SK-N-SH (cell line): ENCODE results near the gene OR6T1. TPM values are rescaled to one million over a fixed set of nuclear protein-coding genes. Genes with fewer than 3 reads are reported as not detected.

Experiments
- CTCF ChIA-PET: fragments of 300-600, 350-600 bp; formaldehyde crosslinking; extraction: SDS; loops from one replicate; lab custom pipeline; 2021; lab: Yijun Ruan, JAX
- POLR2A ChIA-PET: fragments of 350-600 bp; sonication (Branson Sonifier 250); formaldehyde crosslinking; extraction: SDS; loops from one replicate; lab custom pipeline; 2020; ENCODE audit warnings: antibody characterized with exemption, inconsistent platforms; lab: Yijun Ruan, JAX
- DNase-seq: peaks from one replicate; pipeline ENCODE4 v3.0.0; 2012
- H2AFZ ChIP-seq: fragments of 200-600 bp; sonication (generic); 2 replicates; pipeline ENCODE4 v1.8.1; 2016; ENCODE audit warnings: antibody characterized with exemption, mild to moderate bottlenecking, low read depth
- H3F3A ChIP-seq: fragments of 200-600 bp; sonication (generic); replicated peaks from 2 replicates; pipeline ENCODE3; 2016; ENCODE audit warnings: antibody characterized with exemption, mild to moderate bottlenecking; ENCODE audit not compliant: insufficient read depth
- H3K27ac ChIP-seq, 2 experiments: fragments of 200-500 bp in 1 of 2; fragments of 200-600 bp in 1 of 2; sonication (Bioruptor generic) in 1 of 2; sonication (generic), shearing (Covaris generic) in 1 of 2; 2 replicates each; pipeline versions ENCODE4 v1.5.1 to v1.6.1; 2014 to 2016; ENCODE audit warnings: low read depth in 2 of 2, inconsistent platforms in 1 of 2, low read length in 1 of 2, mild to moderate bottlenecking in 1 of 2, mixed read lengths in 1 of 2
- H3K27me3 ChIP-seq: fragments of 200-600 bp; sonication (generic), shearing (Covaris generic); 2 replicates; pipeline ENCODE4 v1.6.1; 2016; ENCODE audit warnings: mixed run types; ENCODE audit not compliant: insufficient read depth
- H3K36me3 ChIP-seq, 2 experiments: fragments of 200-500 bp in 1 of 2; fragments of 200-600 bp in 1 of 2; sonication (Bioruptor generic) in 1 of 2; sonication (generic) in 1 of 2; replicated peaks in 1 of 2; 2 replicates each; pipeline versions ENCODE3 to v1.5.1; 2014 to 2016; ENCODE audit warnings: low read length in 1 of 2, mild to moderate bottlenecking in 1 of 2; ENCODE audit not compliant: insufficient read depth in 2 of 2, control insufficient read depth in 1 of 2
- H3K4me1 ChIP-seq, 2 experiments: fragments of 200-500 bp in 1 of 2; fragments of 200-600 bp in 1 of 2; sonication (Bioruptor generic) in 1 of 2; sonication (generic), shearing (Covaris generic) in 1 of 2; 2 replicates each; pipeline versions ENCODE4 v1.5.1 to v1.6.1; 2014 to 2016; ENCODE audit warnings: low read depth in 1 of 2, low read length in 1 of 2, mixed run types in 1 of 2; ENCODE audit not compliant: insufficient read depth in 2 of 2, control insufficient read depth in 1 of 2
- H3K4me2 ChIP-seq: fragments of 200-600 bp; sonication (generic), shearing (Covaris generic); 2 replicates; pipeline ENCODE4 v1.6.1; 2017; ENCODE audit warnings: mixed run types
- H3K4me3 ChIP-seq, 2 experiments: fragments of 200-500 bp in 1 of 2; fragments of 200-600 bp in 1 of 2; sonication (Bioruptor generic) in 1 of 2; sonication (generic), shearing (Covaris generic) in 1 of 2; 2 replicates each; pipeline versions ENCODE4 v1.5.1 to v1.8.1; 2014 to 2016; ENCODE audit warnings: low read depth in 2 of 2, inconsistent platforms in 1 of 2, low read length in 1 of 2, mild to moderate bottlenecking in 1 of 2, mixed read lengths in 1 of 2, moderate library complexity in 1 of 2
- H3K79me2 ChIP-seq: fragments of 200-600 bp; sonication (generic); 2 replicates; pipeline ENCODE4 v1.8.1; 2017; ENCODE audit warnings: mild to moderate bottlenecking; ENCODE audit not compliant: insufficient read depth
- H3K9ac ChIP-seq: fragments of 200-600 bp; sonication (generic); 2 replicates; pipeline ENCODE4 v1.6.1; 2017; ENCODE audit warnings: mixed run types
- H3K9me2 ChIP-seq: fragments of 200-600 bp; sonication (generic); 2 replicates; pipeline ENCODE4 v1.6.1; 2017; ENCODE audit warnings: mixed run types
- H3K9me3 ChIP-seq: fragments of 200-600 bp; sonication (generic); 2 replicates; pipeline ENCODE4 v1.6.1; 2017; ENCODE audit warnings: mixed run types, mild to moderate bottlenecking, moderate library complexity
- H4K20me1 ChIP-seq: fragments of 200-600 bp; sonication (generic); 2 replicates; pipeline ENCODE4 v1.6.1; 2017; ENCODE audit warnings: mild to moderate bottlenecking, mixed run types; ENCODE audit not compliant: insufficient read depth
- ELF1 ChIP-seq: IDR thresholded peaks from 2 replicates; pipeline ENCODE4 v1.4.0; 2012
- FOXJ3 ChIP-seq: sonication (generic); formaldehyde crosslinking; IDR thresholded peaks from 2 replicates; pipeline ENCODE4 v1.5.1; 2020; ENCODE audit warnings: mild to moderate bottlenecking, missing genetic modification reagents
- MXI1 ChIP-seq: IDR thresholded peaks from 2 replicates; pipeline ENCODE4 v1.6.1; 2012; ENCODE audit warnings: mild to moderate bottlenecking, low read depth, low read length, improper control_type of control experiment
- NFIC ChIP-seq: IDR thresholded peaks from 2 replicates; pipeline ENCODE4 v1.4.0; 2012; ENCODE audit warnings: borderline replicate concordance
- NRF1 ChIP-seq: IDR thresholded peaks from 2 replicates; pipeline ENCODE4 v1.6.1; 2012; ENCODE audit warnings: low read depth, mild to moderate bottlenecking, low read length
- POLR2AphosphoS5 ChIP-seq: IDR thresholded peaks from 2 replicates; pipeline ENCODE4 v1.6.1; 2012; ENCODE audit warnings: low read depth, low read length
- RAD21 ChIP-seq: IDR thresholded peaks from 2 replicates; pipeline ENCODE4 v1.6.1; 2012; ENCODE audit warnings: mild to moderate bottlenecking, low read length
- RFX5 ChIP-seq: IDR thresholded peaks from 2 replicates; pipeline ENCODE4 v1.6.1; 2012; ENCODE audit warnings: mild to moderate bottlenecking, improper control_type of control experiment, low read length
- SIN3A ChIP-seq: IDR thresholded peaks from 2 replicates; pipeline ENCODE4 v1.6.1; 2012; ENCODE audit warnings: low read depth, mild to moderate bottlenecking, low read length, moderate library complexity, borderline replicate concordance
- TAF1 ChIP-seq: IDR thresholded peaks from 2 replicates; pipeline ENCODE4 v1.6.1; 2012; ENCODE audit warnings: low read depth, mild to moderate bottlenecking, low read length, moderate library complexity, borderline replicate concordance
- TCF12 ChIP-seq: IDR thresholded peaks from 2 replicates; pipeline ENCODE4 v1.4.0; 2012
- WGBS: methylation state at CpG from one replicate; pipeline ENCODE4 v1.1.6; 2017; ENCODE audit warnings: low lambda C conversion rate; 5-methylcytosine and 5-hydroxymethylcytosine counted together
- polyA plus RNA-seq, 3 experiments: library from polyadenylated mRNA; depleted of rRNA; stranded (reverse); fragments of >200 nt; gene quantifications; 2 replicates each; pipeline ENCODE4 v1.2.3, GENCODE V29; 2012
- TF ChIP-seq, protein P1 (sequence below): IDR thresholded peaks from 2 replicates; pipeline ENCODE4 v1.4.0; 2012; ENCODE audit warnings: low read depth, borderline replicate concordance
- TF ChIP-seq, protein P2 (sequence below): IDR thresholded peaks from 2 replicates; pipeline ENCODE4 v1.4.0; 2012; ENCODE audit warnings: low read depth
- TF ChIP-seq, protein P3 (sequence below): fragments of 200-600 bp; sonication (generic); IDR thresholded peaks from 2 replicates; pipeline ENCODE4 v1.6.1; 2017; ENCODE audit warnings: antibody characterized with exemption, mild to moderate bottlenecking, moderate library complexity

Gene OR6T1
- polyA plus RNA-seq, 1 of the 3 experiments (the other 2 are of a cell fraction), result not detected

DNA sequence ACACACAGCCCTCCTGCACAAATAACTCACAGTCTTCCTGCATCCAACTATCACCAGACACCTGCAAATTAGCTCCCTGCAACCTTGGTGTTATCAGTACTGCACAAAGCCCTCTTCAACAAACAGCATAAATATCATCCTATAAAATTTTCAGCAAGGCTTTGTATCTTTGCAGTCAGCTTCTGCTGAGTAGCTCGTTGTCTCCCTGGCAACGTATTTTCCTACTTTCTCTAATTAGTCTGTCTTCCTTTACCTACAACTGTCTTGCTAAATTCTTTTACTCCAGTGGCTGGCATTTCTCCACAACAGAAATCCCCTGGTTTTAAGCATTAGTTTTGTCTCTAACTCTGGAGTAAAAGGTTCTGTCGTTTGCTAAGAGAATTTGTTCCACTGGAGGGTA lies 37.8 kb downstream of the OR6T1 start:
- H3F3A ChIP-seq, result no peaks in the 10 kb centered on the region
- H3K4me2 ChIP-seq, result no peak overlapping the region
- no peaks in the 10 kb centered on the region for H3K36me3 ChIP-seq
- H3K9ac ChIP-seq, result no peak overlapping the region
- H3K79me2 ChIP-seq, result no peaks in the 10 kb centered on the region
- CTCF ChIA-PET, result no interaction called here
- WGBS, result 5% methylated on average over 3 of the region's 3 CpGs
- DNase-seq, result no peak
- H3K27ac ChIP-seq, result no peak overlapping the region
- POLR2A ChIA-PET, result no interaction called here
- TF ChIP-seq SIN3A (no peak), POLR2AphosphoS5 (no peak)
- TF ChIP-seq, protein P1, sequence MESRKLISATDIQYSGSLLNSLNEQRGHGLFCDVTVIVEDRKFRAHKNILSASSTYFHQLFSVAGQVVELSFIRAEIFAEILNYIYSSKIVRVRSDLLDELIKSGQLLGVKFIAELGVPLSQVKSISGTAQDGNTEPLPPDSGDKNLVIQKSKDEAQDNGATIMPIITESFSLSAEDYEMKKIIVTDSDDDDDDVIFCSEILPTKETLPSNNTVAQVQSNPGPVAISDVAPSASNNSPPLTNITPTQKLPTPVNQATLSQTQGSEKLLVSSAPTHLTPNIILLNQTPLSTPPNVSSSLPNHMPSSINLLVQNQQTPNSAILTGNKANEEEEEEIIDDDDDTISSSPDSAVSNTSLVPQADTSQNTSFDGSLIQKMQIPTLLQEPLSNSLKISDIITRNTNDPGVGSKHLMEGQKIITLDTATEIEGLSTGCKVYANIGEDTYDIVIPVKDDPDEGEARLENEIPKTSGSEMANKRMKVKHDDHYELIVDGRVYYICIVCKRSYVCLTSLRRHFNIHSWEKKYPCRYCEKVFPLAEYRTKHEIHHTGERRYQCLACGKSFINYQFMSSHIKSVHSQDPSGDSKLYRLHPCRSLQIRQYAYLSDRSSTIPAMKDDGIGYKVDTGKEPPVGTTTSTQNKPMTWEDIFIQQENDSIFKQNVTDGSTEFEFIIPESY, result no peak
- H3K27me3 ChIP-seq, result no peaks in the 10 kb centered on the region
- no peaks in the 10 kb centered on the region for H3K4me1 ChIP-seq
- no peaks in the 10 kb centered on the region for H3K9me2 ChIP-seq
- H4K20me1 ChIP-seq, result no peaks in the 10 kb centered on the region
- no peaks in the 10 kb centered on the region for H3K9me3 ChIP-seq
- no peak overlapping the region for H2AFZ ChIP-seq
- H3K4me3 ChIP-seq, result no peak overlapping the region

DNA sequence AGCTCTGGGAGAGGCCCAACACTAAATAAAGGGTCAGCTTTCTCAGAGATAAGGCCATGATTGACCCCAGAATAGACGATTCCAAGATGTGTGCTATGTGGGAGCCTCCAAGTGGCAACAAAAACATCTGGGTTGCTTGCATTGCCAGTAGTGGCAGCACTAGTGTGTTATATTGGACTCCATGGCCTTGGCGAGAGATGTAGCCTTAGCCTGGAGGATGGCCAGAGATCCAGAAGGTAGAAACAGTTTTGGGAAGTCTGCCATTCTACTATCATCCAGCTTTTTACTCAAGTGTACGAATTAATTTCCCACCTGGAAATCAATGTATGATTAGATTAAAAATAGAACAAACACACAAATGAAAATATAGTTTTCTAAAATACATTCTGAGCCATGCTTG lies 38.7 kb downstream of the OR6T1 start:
- DNase-seq, result no peak
- Histone ChIP-seq H3K4me2 (no peak overlapping the region), H3K9me2 (no peaks in the 10 kb centered on the region), H3K4me3 (no peak overlapping the region), H3K9ac (no peak overlapping the region), H4K20me1 (no peaks in the 10 kb centered on the region), H3K36me3 (no peaks in the 10 kb centered on the region), H3K79me2 (no peaks in the 10 kb centered on the region), H2AFZ (no peak overlapping the region), H3K9me3 (no peaks in the 10 kb centered on the region), H3K27me3 (no peaks in the 10 kb centered on the region), H3F3A (no peaks in the 10 kb centered on the region), H3K27ac (no peak overlapping the region), H3K4me1 (no peaks in the 10 kb centered on the region)
- no peak for TF ChIP-seq RAD21
- no peak for TF ChIP-seq RFX5
- TF ChIP-seq ELF1, result no peak
- TF ChIP-seq TCF12, result no peak
- TF ChIP-seq, protein P2, sequence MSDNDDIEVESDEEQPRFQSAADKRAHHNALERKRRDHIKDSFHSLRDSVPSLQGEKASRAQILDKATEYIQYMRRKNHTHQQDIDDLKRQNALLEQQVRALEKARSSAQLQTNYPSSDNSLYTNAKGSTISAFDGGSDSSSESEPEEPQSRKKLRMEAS, result no peak
- TF ChIP-seq, protein P3, sequence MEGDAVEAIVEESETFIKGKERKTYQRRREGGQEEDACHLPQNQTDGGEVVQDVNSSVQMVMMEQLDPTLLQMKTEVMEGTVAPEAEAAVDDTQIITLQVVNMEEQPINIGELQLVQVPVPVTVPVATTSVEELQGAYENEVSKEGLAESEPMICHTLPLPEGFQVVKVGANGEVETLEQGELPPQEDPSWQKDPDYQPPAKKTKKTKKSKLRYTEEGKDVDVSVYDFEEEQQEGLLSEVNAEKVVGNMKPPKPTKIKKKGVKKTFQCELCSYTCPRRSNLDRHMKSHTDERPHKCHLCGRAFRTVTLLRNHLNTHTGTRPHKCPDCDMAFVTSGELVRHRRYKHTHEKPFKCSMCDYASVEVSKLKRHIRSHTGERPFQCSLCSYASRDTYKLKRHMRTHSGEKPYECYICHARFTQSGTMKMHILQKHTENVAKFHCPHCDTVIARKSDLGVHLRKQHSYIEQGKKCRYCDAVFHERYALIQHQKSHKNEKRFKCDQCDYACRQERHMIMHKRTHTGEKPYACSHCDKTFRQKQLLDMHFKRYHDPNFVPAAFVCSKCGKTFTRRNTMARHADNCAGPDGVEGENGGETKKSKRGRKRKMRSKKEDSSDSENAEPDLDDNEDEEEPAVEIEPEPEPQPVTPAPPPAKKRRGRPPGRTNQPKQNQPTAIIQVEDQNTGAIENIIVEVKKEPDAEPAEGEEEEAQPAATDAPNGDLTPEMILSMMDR, result no peak
- TF ChIP-seq MXI1, result no peak
- no peak for TF ChIP-seq NFIC
- TF ChIP-seq NRF1, result no peak
- no peak for TF ChIP-seq SIN3A
- TF ChIP-seq FOXJ3 (CRISPR knock-in tag), result no peak
- no peak for TF ChIP-seq TAF1
- ChIA-PET POLR2A (no interaction called here), CTCF (no interaction called here)
- WGBS, result 4% methylated on average over 3 of the region's 3 CpGs
